Kidney (tissue), 14 donors: Measurements from ENCODE around the gene ZSCAN20. TPM values are rescaled to one million over a fixed set of nuclear protein-coding genes. Genes with fewer than 3 reads are reported as not detected.

Experiments
- DNase-seq, 5 donors: peaks; one replicate each; pipeline ENCODE4 v3.0.0-alpha.2; 2013 to 2020
- FAIRE-seq: peaks from 2 replicates; lab custom pipeline; 2012; peaks lifted over from hg19 to GRCh38; lab: Jason Lieb, UNC
- H3K27ac ChIP-seq, 2 donors: one replicate each; pipeline ENCODE4 v1.7.0; 2013; ENCODE audit warnings: low read depth in 2 of 2, low read length in 2 of 2, inconsistent platforms in 1 of 2
- H3K27me3 ChIP-seq: one replicate; pipeline ENCODE4 v1.7.1; 2013; ENCODE audit warnings: low read length, inconsistent platforms; ENCODE audit not compliant: control insufficient read depth, insufficient read depth
- H3K36me3 ChIP-seq, 3 donors: one replicate each; pipeline versions ENCODE4 v1.7.0 to v1.7.1; 2013; ENCODE audit warnings: low read length in 3 of 3, control low read depth in 1 of 3, inconsistent platforms in 1 of 3; ENCODE audit not compliant: insufficient read depth in 3 of 3, control insufficient read depth in 2 of 3
- H3K4me1 ChIP-seq, 3 donors: one replicate each; pipeline versions ENCODE4 v1.7.0 to v1.7.1; 2013; ENCODE audit warnings: low read length in 3 of 3, inconsistent platforms in 1 of 3, low read depth in 1 of 3; ENCODE audit not compliant: control insufficient read depth in 2 of 3, insufficient read depth in 2 of 3
- H3K4me3 ChIP-seq, 3 donors: one replicate each; pipeline versions ENCODE4 v1.7.0 to v1.8.1; 2013; ENCODE audit warnings: low read length in 3 of 3, control low read depth in 1 of 3, inconsistent platforms in 1 of 3
- H3K9ac ChIP-seq, 3 donors: one replicate each; pipeline versions ENCODE4 v1.7.0 to v1.7.1; 2013; ENCODE audit warnings: low read length in 3 of 3, control low read depth in 1 of 3, inconsistent platforms in 1 of 3
- H3K9me3 ChIP-seq, 3 donors: one replicate each; pipeline versions ENCODE4 v1.7.0 to v1.7.1; 2013; ENCODE audit warnings: low read length in 3 of 3, control low read depth in 1 of 3, inconsistent platforms in 1 of 3; ENCODE audit not compliant: control insufficient read depth in 2 of 3, insufficient read depth in 1 of 3
- intact Hi-C: fragments of 100-400 bp; cut with DNase I; formaldehyde crosslinking; loops from one replicate; pipeline ENCODE4 v1.11.1; 2022
- polyA plus RNA-seq: library from polyadenylated mRNA; stranded (reverse); fragments of 350-450 nt; fragmentation: Illumina TruSeq; extraction: RNeasy Lipid Tissue Mini Kit (QIAGEN cat#74804); gene quantifications from one replicate; pipeline ENCODE4 v1.2.3, GENCODE V29; 2014; ENCODE audit warnings: low read depth, low replicate concordance; ENCODE audit not compliant: insufficient read depth
- total RNA-seq: library from RNA; stranded (reverse); fragmentation: NEBNext Ultra II Directional; extraction: Animal tissue kit (Norgen Biotek cat#: 25700); gene quantifications from one replicate; pipeline ENCODE4 v1.2.1, GENCODE V29; 2021
- TF ChIP-seq, protein P1 (sequence below): IDR thresholded peaks from 3 replicates; pipeline ENCODE4 v1.5.1; 2012; ENCODE audit warnings: mild to moderate bottlenecking, moderate library complexity, borderline replicate concordance; ENCODE audit not compliant: insufficient read depth; ENCODE audit errors: extremely low read depth
- donor health status: control.
- donor health status: control.
- donor health status: control.
- donor health status: control.
- donor health status: control.
- donor health status: DM: yes; HTN: yes; CAD: no.
- donor health status: Normal renal cell carcinoma (clear cell type).

Gene ZSCAN20
- total and polyA plus RNA-seq, 2 donors from 2014 or later = 0.99 to 6.3 TPM

DNA sequence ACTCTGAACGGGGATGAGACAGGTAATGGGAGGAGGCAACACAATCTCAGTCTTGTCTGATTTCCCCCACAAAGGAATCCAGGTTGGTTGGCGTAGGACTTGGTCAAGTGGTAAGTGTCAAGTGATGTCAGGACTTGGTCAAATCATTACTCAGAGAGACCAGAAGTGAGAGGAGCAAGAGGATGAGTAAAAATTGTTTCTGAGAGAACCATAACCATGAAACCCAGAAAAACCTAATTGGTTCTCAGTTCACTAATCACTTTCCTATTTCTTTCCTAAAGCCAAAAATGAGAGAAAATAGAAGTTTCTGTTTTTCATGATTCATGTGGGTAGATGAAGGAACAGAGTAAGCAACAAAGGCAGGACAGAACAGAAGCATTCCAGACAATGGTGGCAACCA lies 46.5 kb upstream of the ZSCAN20 start:
- TF ChIP-seq, protein P1, sequence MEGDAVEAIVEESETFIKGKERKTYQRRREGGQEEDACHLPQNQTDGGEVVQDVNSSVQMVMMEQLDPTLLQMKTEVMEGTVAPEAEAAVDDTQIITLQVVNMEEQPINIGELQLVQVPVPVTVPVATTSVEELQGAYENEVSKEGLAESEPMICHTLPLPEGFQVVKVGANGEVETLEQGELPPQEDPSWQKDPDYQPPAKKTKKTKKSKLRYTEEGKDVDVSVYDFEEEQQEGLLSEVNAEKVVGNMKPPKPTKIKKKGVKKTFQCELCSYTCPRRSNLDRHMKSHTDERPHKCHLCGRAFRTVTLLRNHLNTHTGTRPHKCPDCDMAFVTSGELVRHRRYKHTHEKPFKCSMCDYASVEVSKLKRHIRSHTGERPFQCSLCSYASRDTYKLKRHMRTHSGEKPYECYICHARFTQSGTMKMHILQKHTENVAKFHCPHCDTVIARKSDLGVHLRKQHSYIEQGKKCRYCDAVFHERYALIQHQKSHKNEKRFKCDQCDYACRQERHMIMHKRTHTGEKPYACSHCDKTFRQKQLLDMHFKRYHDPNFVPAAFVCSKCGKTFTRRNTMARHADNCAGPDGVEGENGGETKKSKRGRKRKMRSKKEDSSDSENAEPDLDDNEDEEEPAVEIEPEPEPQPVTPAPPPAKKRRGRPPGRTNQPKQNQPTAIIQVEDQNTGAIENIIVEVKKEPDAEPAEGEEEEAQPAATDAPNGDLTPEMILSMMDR = no peak
- no peak for FAIRE-seq
- intact Hi-C loops = no loop called here

DNA sequence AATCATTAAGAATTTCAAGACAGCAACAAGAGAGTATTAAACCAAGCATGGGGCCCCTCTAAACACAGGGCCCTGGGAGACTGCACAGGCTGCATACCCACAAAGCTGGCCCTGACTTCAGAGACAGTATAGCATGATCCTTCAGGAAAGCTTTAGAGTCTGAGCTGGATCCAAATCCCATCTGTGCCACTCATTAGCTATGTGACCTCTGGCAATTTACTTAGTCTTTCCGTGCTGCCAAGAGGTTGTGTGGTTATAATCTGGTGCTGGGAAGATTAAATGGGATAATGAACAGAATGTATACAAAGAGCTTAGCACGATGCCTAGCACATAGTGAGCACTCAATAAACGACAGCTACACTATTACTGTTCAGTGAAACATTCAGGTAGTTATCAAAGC lies 45.5 kb upstream of the ZSCAN20 start:
- Histone ChIP-seq H3K36me3 (no peaks in the 10 kb centered on the region), H3K4me1 (peaks cover 0 to 16% (median 0%) of the 10 kb centered on the region in 3 donors), H3K9ac (no peak overlapping the region), H3K9me3 (no peaks in the 10 kb centered on the region), H3K4me3 (no peak overlapping the region), H3K27me3 (no peaks in the 10 kb centered on the region), H3K27ac (no peak overlapping the region)
- FAIRE-seq (no peak), DNase-seq (no peak)
- TF ChIP-seq, protein P1 = no peak
- intact Hi-C loops = no loop called here

More for the DNA sequence above, 46.5 kb upstream of the ZSCAN20 start:
- H3K4me3 ChIP-seq = no peak overlapping the region
- no peak overlapping the region for H3K27ac ChIP-seq
- no peak overlapping the region for H3K9ac ChIP-seq
- no peaks in the 10 kb centered on the region for H3K36me3 ChIP-seq
- DNase-seq = no peak
- no peaks in the 10 kb centered on the region for H3K9me3 ChIP-seq
- no peaks in the 10 kb centered on the region for H3K27me3 ChIP-seq
- H3K4me1 ChIP-seq = peaks cover 0 to 12% (median 0%) of the 10 kb centered on the region in 3 donors

DNA sequence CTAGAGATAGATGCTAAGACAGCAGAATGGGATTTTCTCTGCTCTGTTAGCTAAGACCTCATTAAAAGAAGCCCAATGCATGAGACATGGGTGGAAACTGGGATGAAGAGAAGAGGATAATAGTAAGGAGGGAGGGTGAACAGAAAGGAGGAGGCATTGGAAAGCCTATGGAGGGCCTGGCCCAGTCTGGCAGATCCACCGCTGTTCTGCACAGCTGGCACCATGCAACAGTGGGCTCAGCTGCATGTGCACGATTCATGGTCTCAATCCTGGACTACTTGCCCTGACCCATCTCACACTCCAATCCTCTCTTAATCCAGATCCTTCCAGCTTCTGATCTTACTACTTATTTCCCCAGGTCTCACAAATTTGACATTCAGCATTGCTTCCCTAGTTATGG lies 43.8 kb upstream of the ZSCAN20 start:
- Histone ChIP-seq H3K27me3 (no peaks in the 10 kb centered on the region), H3K9me3 (no peaks in the 10 kb centered on the region), H3K36me3 (no peaks in the 10 kb centered on the region), H3K9ac (no peak overlapping the region), H3K4me1 (peaks cover 0 to 16% (median 0%) of the 10 kb centered on the region in 3 donors), H3K27ac (no peak overlapping the region), H3K4me3 (no peak overlapping the region)
- intact Hi-C loops = no loop called here
- FAIRE-seq = no peak
- TF ChIP-seq, protein P1 = no peak
- DNase-seq = no peak

DNA sequence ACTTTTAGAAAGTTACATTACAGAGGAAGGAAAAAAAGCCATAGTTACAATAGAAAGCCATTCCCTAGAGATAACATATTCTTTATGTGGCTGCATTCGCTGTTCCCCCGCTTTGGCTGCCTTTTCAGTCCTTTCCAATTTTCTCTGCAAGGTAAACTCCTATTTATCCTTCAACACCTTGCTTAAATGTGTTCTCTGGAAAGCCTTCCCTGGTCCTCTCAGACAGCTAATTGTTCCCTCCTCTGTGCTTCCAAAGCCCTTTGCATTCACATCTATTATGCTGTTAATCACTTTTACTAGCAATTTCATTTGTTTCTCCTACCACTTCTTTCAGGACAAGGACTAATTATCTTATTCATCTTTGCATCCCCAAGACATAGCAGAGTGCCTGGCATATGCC lies 43.1 kb upstream of the ZSCAN20 start:
- FAIRE-seq (no peak), DNase-seq (no peak)
- Histone ChIP-seq H3K9me3 (no peaks in the 10 kb centered on the region), H3K27ac (no peak overlapping the region), H3K4me3 (peak overlapping the region in 1 of 3 donors; percentile 68), H3K27me3 (no peaks in the 10 kb centered on the region), H3K4me1 (peaks cover 0 to 17% (median 0%) of the 10 kb centered on the region in 3 donors), H3K9ac (no peak overlapping the region), H3K36me3 (no peaks in the 10 kb centered on the region)
- intact Hi-C loops = no loop called here
- TF ChIP-seq, protein P1 = no peak
